Cerebellar cortex (tissue), 1 donor: ENCODE measurements around the gene ABCG1.

Experiments used
- DNase-seq: peaks from one replicate; pipeline ENCODE4 v3.0.0-alpha.2; 2015; ENCODE audit warnings: low spot score

Gene ABCG1

DNA sequence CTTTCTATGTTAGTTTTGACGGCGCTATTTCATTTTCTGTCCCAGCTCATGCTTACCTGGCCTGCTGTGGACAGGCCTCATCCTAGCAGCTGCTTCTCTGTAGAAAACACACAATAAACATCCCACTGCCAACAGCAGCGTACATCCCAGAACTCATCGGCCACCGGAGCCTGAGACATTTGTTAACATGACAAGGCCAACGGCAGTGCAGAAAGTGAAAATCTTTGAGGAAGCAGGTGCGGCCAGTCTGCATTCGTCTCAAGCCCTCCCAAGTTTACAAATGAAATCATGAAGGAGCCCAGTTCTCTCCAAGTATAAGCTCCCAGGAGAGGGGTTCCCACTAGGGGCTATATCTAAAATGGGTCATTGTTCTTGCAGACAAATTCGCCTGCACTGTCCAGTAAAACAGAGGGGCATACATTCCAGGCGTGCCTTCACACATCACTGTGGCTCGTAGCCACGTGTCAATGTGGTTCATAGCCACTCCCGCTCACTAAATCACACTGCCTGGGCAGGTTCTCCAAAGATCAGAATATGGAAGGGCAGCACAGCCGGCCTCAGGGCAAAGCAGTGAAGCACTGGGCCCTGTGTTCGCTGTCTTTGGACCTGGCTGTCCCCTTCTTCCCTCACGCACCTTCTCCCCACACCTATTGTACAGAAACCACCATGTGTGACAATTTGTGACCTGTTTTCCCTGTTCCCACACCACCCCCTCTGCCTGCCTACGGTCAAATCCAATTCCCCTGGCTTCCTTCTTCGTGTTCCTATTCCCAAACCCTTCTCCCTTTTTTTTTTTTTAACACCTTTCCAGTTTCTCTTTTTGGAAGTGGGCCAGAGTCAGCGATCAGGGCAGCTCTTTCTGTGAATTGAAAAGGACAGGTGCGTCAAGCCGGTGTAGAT is 27.0 kb upstream of the ABCG1 start:
- DNase-seq = no peak

- no peak for DNase-seq
Observed at GRCh38 chr21:42193131-42193671, 25.7 kb upstream of the ABCG1 start.

DNA sequence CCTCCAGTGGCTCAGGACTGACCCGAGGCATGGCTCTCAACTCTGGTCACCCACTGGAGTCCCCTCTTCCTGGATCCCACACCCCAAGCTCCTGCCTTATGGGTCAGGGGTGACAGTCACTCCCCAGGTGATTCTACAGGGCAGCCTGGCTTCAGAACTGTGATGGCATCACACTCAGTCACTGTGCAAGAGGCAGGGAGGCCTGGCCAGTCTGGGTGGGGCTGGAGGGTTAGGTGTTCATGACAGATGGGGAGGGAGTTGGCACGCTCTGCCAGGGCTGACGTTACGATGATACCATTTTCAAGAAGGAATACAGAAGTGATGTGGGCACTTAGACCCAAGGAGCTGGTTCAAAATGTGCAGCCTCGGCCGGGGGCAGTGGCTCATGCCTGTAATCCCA is 25.2 kb upstream of the ABCG1 start:
- no peak for DNase-seq

GRCh38 chr21:42194863-42195262 is 24.1 kb upstream of the ABCG1 start:
- DNase-seq = no peak

- no peak for DNase-seq
Observed at GRCh38 chr21:42195378-42196031, 23.4 kb upstream of the ABCG1 start.

DNA sequence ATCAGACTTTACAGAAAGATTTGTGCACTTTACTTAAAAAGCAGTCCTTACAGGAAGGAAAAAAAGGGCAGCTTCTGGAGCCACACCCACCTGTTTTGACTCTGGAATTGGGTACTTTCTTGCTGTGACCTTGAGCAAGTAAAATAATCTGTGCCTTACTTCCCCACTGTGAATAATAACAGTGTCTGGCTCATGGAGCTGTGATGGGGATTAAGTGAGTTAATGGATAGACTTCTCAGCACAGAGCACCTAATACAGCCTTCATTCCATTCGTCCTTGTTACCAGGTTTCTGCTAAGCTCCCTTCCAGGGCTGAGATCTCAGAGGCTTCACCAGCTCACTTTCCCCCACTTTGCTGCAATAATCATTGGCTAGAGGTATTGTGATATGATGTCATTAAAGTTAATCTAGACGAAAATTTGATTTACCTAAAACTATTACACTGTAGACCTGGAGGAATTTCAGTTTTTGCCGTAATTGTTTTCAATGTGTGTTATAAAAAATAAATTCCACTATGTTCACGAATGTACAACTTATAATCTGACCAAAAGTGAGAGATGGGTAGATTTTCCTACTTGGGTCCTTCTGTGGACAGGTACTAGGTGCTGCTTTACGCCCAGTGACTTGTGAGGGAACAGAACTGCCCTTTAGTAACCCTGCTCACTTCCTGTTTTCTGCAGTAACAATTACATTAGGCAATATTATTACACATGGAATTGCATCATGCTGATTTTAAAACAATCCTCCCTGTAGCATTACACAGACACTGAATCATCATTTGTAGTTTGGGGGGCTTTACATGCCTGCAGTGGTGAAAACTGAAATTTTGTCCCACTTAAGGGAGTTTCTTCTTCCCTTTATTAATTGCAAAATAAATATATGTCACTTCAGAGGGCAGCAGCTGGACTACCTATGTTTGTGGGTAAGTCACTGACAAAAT is 19.7 kb upstream of the ABCG1 start:
- no peak for DNase-seq

GRCh38 chr21:42199868-42200463 is 19.0 kb upstream of the ABCG1 start:
- no peak for DNase-seq

DNA sequence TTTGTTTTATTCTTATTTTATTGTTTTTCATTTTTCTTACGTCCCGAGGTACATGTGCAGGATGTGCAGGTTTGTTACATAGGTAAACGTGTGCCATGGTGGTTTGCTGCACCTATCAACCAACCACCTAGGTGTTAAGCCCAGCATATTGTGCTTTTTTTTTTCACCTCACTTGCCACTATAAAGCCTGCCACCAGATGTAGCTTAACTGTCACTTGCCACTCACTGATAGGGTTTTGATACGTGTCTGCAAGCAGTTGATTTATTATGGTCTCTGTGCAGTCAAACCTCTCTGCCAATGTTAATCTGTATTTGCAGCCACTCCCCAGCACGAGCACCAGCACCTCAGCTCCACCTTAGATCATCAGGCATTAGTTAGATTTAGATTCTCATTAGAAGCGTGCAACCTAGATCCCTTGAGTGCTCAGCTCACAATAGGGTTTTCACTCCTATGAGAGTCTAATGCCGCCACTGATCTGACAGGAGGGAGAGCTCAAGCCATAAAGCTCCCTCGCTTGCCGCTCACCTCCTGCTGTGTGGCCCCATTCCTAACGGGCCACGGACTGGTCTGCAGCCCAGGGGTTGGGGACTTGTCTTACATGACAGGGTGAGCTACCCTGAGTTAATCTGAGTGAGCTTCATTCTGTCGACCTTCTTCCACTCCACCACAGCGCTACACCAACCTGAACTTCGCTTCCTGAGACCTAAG is 17.9 kb upstream of the ABCG1 start:
- no peak for DNase-seq

DNA sequence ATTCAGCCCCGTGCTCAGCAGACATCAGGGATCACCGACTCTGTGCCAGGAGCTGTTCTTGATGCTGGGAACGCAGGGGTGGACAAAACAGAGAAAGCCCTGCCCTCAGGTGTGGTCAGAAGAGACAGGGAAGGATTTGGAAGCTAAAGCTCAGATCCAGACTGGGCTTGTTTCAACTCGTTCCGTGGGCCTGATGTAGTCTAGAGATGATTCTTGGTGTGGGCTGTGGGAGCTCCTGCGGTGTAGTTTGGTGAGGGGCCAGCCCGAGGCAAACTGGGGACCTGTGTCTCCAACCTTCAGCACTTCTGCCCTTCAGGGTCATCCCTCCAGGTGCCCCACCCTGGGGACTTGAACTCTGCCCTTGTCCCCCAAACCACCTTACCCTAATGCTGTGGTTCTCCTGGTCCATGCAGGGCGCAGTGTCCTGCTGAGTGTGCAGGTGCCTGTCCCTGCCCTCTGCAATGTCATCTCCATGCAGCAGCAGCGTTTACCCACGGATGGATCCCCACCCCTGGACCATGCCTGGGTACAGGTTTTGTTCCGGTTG is 17.3 kb upstream of the ABCG1 start:
- no peak for DNase-seq

GRCh38 chr21:42202321-42202720 is 16.6 kb upstream of the ABCG1 start:
- DNase-seq = no peak

- DNase-seq = no peak
Observed at GRCh38 chr21:42203321-42203720, 15.6 kb upstream of the ABCG1 start.

GRCh38 chr21:42203936-42204335 is 15.0 kb upstream of the ABCG1 start:
- DNase-seq = no peak

GRCh38 chr21:42207426-42207825 is 11.5 kb upstream of the ABCG1 start:
- no peak for DNase-seq

- no peak for DNase-seq
Observed at GRCh38 chr21:42208036-42208435, 10.9 kb upstream of the ABCG1 start.

- no peak for DNase-seq
Observed at GRCh38 chr21:42208801-42209490, 10.0 kb upstream of the ABCG1 start.

DNA sequence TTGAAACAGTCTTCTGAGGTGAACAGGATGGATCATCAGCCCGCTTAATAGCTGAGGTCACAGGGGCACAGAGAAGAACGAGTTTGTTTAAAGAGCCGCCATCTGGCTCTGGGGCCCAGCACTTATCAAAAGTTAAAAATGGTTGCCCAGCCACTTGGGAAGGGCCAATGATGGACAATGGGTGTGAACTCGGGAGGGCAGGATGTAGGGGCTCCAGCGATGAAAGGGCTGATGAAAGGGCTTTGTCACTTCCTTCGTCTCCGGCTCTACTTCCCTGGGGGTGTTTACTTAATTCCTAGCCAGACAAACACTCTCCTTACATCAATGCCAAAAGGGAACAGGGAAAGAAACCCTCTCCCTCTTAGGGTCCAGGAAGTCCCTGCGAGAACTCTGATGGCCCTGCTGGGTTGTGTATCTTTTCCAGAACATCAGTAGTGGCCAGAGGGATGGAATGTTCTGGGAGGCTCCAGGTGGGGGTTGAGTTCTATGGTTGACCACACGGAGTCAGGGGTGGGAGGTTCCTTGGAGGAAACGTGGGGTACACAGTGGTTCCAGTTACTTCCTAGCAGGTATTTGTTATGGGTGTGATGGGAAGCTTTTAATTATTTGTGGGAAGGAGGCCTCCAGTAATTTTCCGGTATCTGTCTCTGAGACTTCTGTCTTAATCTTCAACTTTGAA is 9.0 kb upstream of the ABCG1 start:
- DNase-seq = no peak

- no peak for DNase-seq
Observed at GRCh38 chr21:42212266-42212665, 6.7 kb upstream of the ABCG1 start.

DNA sequence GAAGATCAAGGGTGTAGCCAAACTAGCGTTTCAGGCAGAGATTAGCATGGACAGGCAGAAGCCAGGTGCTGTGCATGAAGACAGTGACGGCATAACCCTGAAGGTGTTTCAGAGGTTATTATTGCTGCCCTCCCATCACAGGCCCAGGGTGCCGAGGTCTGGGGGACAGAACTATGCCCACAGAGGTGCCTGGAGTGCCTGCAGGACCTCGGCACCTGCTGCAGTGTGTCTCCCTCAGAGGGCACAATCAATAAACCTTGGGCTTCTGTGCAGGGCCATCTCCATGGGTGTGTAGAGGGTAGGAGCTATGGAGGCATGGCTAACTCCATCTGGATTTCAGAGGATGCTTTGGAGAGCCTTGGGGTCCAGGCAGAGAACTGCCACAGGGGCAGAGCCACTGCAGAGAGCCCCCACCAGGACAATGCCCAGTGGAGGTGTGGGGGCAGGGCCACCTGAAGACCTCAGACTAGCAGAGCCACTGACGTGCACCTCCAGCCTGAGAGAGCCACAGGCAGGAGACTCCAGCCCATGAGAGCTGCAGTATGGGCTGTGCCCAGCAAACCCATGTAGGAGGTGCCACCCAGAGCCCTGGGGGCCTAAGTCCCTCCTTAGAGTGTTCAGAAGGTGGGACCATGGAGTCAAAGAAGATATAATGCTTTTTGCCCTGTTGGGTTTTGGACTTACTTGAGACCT is 5.7 kb upstream of the ABCG1 start:
- no peak for DNase-seq
